Measurements from ENCODE around the gene CMSS1. TPM values are rescaled to one million over a fixed set of nuclear protein-coding genes. Genes with fewer than 3 reads are reported as not detected.

The CMSS1 gene
- polyA plus RNA-seq, 2 of the 4 experiments (the other 2 are of a cell fraction): 61.1 to 62.9 TPM

DNA sequence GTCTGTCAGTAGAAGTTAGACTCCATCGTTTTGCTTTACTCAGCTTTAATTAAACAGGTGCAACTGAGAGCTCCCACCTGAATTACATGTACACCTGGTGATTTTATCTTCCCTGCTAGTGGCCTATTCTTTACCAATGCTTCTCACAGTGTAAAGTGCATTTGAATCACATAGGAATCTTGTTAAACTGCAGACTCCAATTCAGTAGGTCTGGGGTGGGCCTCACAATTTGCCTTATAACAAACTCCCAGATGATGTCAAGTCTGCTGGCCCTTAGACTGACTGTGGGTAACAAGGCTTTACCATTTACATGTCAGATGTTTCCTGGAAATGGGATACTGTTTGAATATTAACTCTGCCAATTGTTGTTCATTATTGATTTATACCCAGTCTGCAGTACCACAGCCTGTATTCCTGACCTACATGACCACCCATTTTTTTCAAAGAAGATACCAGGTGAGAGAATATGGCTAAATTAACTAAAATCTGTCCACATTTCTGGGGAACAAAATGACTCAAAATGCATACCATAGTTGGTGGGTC, 37.2 kb downstream of the CMSS1 start:
- TF ChIP-seq ESRRA (IDR thresholded peaks at IDR 0.05; ENCODE audit: borderline replicate concordance, low read length) (no peak), CBX8 (IDR thresholded peaks at IDR 0.05) (no peak), TFCP2L1 (CRISPR knock-in tag; IDR thresholded peaks at IDR 0.05) (no peak), JUN (IDR thresholded peaks at IDR 0.05) (no peak), KDM1A (IDR thresholded peaks at IDR 0.05; ENCODE audit: low read depth) (no peak), SMC3 (IDR thresholded peaks at IDR 0.05) (no peak), ZC3H11A (IDR thresholded peaks at IDR 0.05) (no peak), MAFK (IDR thresholded peaks at IDR 0.05; ENCODE audit: partially characterized antibody) (peak; percentile 8)
- Histone ChIP-seq H3K4me2 (no peak overlapping the region), H3K9me3 (no peaks in the 10 kb centered on the region), H3K4me3 (no peak overlapping the region), H3K27ac (no peak overlapping the region), H3K4me1 (peaks cover 12% of the 10 kb centered on the region)
- DNase-seq (ENCODE audit: low read depth in 1 of 2, low spot score in 1 of 2) (no peak), ATAC-seq (no peak), FAIRE-seq (no peak)
- CTCF ChIA-PET: interaction anchor here (2.9 kb wide), 1 partner anchor 11 kb away, joined by 9 read pairs; no protein-coding TSS in a partner anchor
- POLR2A ChIA-PET: no interaction called here
- 100% methylated on average over 1 of the region's 1 CpG for WGBS (ENCODE audit: missing lambda C conversion rate)

DNA sequence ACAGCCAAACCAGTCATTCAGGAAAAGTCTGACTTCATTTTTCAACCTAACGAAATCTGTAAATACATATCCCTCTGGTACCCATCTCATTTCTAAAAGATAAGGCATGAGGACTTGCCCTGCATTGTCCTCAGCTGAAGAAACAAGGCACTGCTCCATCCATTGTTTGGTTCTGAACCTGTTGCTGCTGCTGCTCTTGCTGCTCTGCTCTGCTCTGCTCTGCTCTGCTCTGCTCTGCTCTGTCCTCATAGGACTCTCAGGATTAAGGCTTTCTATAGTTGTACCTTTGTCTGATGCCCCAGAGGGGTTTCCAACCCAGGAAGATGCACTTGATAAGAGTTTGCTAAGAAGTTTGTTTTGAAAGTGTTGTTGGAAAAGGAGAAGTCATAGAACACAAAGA, 38.2 kb downstream of the CMSS1 start:
- TF ChIP-seq FOXS1 (CRISPR knock-in tag; IDR thresholded peaks at IDR 0.05): no peak
- no peak for TF ChIP-seq CBX2 (IDR thresholded peaks at IDR 0.05; ENCODE audit: borderline replicate concordance, low read depth)
- no peak for TF ChIP-seq RARB (CRISPR knock-in tag; IDR thresholded peaks at IDR 0.05)
- TF ChIP-seq, protein P1, sequence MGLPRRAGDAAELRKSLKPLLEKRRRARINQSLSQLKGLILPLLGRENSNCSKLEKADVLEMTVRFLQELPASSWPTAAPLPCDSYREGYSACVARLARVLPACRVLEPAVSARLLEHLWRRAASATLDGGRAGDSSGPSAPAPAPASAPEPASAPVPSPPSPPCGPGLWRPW (IDR thresholded peaks at IDR 0.05): no peak
- TF ChIP-seq, protein P2, sequence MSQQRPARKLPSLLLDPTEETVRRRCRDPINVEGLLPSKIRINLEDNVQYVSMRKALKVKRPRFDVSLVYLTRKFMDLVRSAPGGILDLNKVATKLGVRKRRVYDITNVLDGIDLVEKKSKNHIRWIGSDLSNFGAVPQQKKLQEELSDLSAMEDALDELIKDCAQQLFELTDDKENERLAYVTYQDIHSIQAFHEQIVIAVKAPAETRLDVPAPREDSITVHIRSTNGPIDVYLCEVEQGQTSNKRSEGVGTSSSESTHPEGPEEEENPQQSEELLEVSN (IDR thresholded peaks at IDR 0.05; ENCODE audit: borderline replicate concordance, low read depth): no peak
- TF ChIP-seq HDAC2 (IDR thresholded peaks at IDR 0.05): no peak
- TF ChIP-seq CEBPB (IDR thresholded peaks at IDR 0.05): no peak
- no peak for TF ChIP-seq MAZ (IDR thresholded peaks at IDR 0.05; ENCODE audit: borderline replicate concordance, low read depth, low read length)
- no peak for TF ChIP-seq SMC3 (IDR thresholded peaks at IDR 0.05)
- no peak for TF ChIP-seq KDM1A (IDR thresholded peaks at IDR 0.05; ENCODE audit: low read depth)
- TF ChIP-seq BHLHE40 (IDR thresholded peaks at IDR 0.05; ENCODE audit: low read depth, low read length): no peak
- TF ChIP-seq SREBF2 (IDR thresholded peaks at IDR 0.05): no peak
- no peak for TF ChIP-seq FOSB (CRISPR knock-in tag; IDR thresholded peaks at IDR 0.05)
- TF ChIP-seq CHD4 (IDR thresholded peaks at IDR 0.05; ENCODE audit: borderline replicate concordance): no peak
- TF ChIP-seq, protein P3, sequence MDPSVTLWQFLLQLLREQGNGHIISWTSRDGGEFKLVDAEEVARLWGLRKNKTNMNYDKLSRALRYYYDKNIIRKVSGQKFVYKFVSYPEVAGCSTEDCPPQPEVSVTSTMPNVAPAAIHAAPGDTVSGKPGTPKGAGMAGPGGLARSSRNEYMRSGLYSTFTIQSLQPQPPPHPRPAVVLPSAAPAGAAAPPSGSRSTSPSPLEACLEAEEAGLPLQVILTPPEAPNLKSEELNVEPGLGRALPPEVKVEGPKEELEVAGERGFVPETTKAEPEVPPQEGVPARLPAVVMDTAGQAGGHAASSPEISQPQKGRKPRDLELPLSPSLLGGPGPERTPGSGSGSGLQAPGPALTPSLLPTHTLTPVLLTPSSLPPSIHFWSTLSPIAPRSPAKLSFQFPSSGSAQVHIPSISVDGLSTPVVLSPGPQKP (IDR thresholded peaks at IDR 0.05; ENCODE audit: low read depth, low read length): no peak
- TF ChIP-seq GATA3 (IDR thresholded peaks at IDR 0.05; ENCODE audit: borderline replicate concordance): no peak
- TF ChIP-seq, protein P4, sequence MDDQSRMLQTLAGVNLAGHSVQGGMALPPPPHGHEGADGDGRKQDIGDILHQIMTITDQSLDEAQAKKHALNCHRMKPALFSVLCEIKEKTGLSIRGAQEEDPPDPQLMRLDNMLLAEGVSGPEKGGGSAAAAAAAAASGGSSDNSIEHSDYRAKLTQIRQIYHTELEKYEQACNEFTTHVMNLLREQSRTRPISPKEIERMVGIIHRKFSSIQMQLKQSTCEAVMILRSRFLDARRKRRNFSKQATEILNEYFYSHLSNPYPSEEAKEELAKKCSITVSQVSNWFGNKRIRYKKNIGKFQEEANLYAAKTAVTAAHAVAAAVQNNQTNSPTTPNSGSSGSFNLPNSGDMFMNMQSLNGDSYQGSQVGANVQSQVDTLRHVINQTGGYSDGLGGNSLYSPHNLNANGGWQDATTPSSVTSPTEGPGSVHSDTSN (IDR thresholded peaks at IDR 0.05): no peak
- POLR2A ChIA-PET: no interaction called here

More for the DNA sequence above, 38.2 kb downstream of the CMSS1 start:
- WGBS (ENCODE audit: missing lambda C conversion rate): 88% methylated on average over 1 of the region's 1 CpG
- FAIRE-seq: no peak
- no peak overlapping the region for H3K4me3 ChIP-seq
- H3K9me3 ChIP-seq: no peaks in the 10 kb centered on the region
- CTCF ChIA-PET: interaction anchor here (2.9 kb wide), 1 partner anchor 12 kb away, joined by 9 read pairs; no protein-coding TSS in a partner anchor
- H3K4me2 ChIP-seq: no peak overlapping the region
- no peak overlapping the region for H3K27ac ChIP-seq
- ATAC-seq: no peak
- peaks cover 18% of the 10 kb centered on the region for H3K4me1 ChIP-seq
- DNase-seq (ENCODE audit: low read depth in 1 of 2, low spot score in 1 of 2): no peak

All from A549 (cell line).